ENCODE data around the gene LILRB4.
"Not testable (repeated sequence)": the region's sequence is repeated elsewhere in the genome, so short reads cannot be mapped to it uniquely, and the experiment has no call there.

The LILRB4 gene

DNA sequence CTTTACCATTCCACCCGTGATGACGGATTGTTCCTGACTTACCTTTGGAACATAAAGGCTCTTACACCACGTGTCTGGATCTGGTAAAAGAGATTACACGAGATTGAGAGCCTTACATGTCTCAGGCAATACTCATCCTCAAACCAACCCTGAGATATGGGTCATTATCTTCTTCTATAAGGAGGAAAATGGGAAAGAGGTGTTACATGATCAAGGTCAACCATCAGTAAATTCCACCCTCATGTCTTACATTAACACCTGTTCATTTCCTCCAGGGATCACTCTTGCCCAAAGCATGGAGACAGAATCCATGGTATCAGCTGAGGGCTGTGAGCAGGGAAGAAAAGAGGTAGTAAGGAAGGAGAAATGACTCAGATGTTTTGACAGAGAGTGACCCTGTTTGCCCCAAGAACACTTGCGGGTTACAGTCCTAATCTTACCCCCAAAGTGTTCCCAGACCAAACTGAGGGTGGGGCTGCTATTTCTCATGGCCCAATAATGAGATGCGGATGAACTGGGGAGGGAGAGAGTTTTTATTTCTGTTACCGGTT, 19.6 kb downstream of the LILRB4 start:
- no peaks in the 10 kb centered on the region for H3K4me1 ChIP-seq (ENCODE audit: control insufficient read depth in 5 of 5, insufficient read depth in 5 of 5, low read length in 5 of 5)
- H3K9me3 ChIP-seq (ENCODE audit: control insufficient read depth in 5 of 5, low read length in 5 of 5): peaks cover 0 to 5% (median 0%) of the 10 kb centered on the region in 5 donors
- H3K36me3 ChIP-seq (ENCODE audit: control insufficient read depth in 5 of 5, insufficient read depth in 5 of 5, low read length in 5 of 5): no peaks in the 10 kb centered on the region
- no peak overlapping the region for H3K27ac ChIP-seq (ENCODE audit: low read depth, low read length)
- peaks cover 0 to 11% (median 3%) of the 10 kb centered on the region in 5 donors for H3K27me3 ChIP-seq (ENCODE audit: control insufficient read depth in 5 of 5, insufficient read depth in 4 of 5, low read length in 5 of 5)
- no peak overlapping the region for H3K9ac ChIP-seq (ENCODE audit: low read length in 5 of 5)
- H3K4me3 ChIP-seq (ENCODE audit: low read depth in 1 of 5, low read length in 5 of 5): no peak overlapping the region

DNA sequence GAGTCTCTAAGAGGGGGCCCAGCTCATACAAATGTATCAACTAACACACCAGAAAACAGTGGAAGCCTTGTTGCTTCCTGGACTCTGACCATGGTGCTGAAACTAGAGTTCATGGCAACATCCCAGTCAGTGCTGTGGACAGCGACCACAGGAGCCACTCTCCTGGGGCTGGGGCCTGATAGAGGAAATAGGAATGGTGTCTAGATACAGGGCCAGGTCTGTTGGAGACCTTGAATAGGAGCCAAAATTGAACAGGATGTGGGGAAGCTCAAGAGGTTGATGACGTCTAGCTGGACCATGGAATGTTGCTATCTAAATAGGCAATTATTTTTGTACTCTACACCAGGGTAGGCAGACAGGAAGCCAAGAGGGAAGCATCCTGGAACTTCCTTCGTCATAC, 21.7 kb downstream of the LILRB4 start:
- H3K36me3 ChIP-seq (ENCODE audit: control insufficient read depth in 5 of 5, insufficient read depth in 5 of 5, low read length in 5 of 5): no peaks in the 10 kb centered on the region
- H3K4me3 ChIP-seq (ENCODE audit: low read depth in 1 of 5, low read length in 5 of 5): no peak overlapping the region
- H3K9me3 ChIP-seq (ENCODE audit: control insufficient read depth in 5 of 5, low read length in 5 of 5): peaks cover 0 to 5% (median 0%) of the 10 kb centered on the region in 5 donors
- H3K4me1 ChIP-seq (ENCODE audit: control insufficient read depth in 5 of 5, insufficient read depth in 5 of 5, low read length in 5 of 5): no peaks in the 10 kb centered on the region
- H3K27me3 ChIP-seq (ENCODE audit: control insufficient read depth in 5 of 5, insufficient read depth in 4 of 5, low read length in 5 of 5): peaks cover 0 to 7% (median 5%) of the 10 kb centered on the region in 5 donors
- no peak overlapping the region for H3K9ac ChIP-seq (ENCODE audit: low read length in 5 of 5)
- no peak overlapping the region for H3K27ac ChIP-seq (ENCODE audit: low read depth, low read length)

GRCh38 chr19:54691582-54692297, 29.0 kb downstream of the LILRB4 start:
- no peaks in the 10 kb centered on the region for H3K36me3 ChIP-seq (ENCODE audit: control insufficient read depth in 5 of 5, insufficient read depth in 5 of 5, low read length in 5 of 5)
- no peak overlapping the region for H3K9ac ChIP-seq (ENCODE audit: low read length in 5 of 5)
- H3K4me1 ChIP-seq (ENCODE audit: control insufficient read depth in 5 of 5, insufficient read depth in 5 of 5, low read length in 5 of 5): no peaks in the 10 kb centered on the region
- peaks cover 0 to 13% (median 6%) of the 10 kb centered on the region in 5 donors for H3K27me3 ChIP-seq (ENCODE audit: control insufficient read depth in 5 of 5, insufficient read depth in 4 of 5, low read length in 5 of 5)
- H3K9me3 ChIP-seq (ENCODE audit: control insufficient read depth in 5 of 5, low read length in 5 of 5): peaks cover 0 to 2% (median 0%) of the 10 kb centered on the region in 5 donors
- no peak overlapping the region for H3K27ac ChIP-seq (ENCODE audit: low read depth, low read length)
- no peak overlapping the region for H3K4me3 ChIP-seq (ENCODE audit: low read depth in 1 of 5, low read length in 5 of 5)

- H3K27ac ChIP-seq (ENCODE audit: low read depth, low read length): no peak overlapping the region
- no peak overlapping the region for H3K4me3 ChIP-seq (ENCODE audit: low read depth in 1 of 5, low read length in 5 of 5)
- no peaks in the 10 kb centered on the region for H3K36me3 ChIP-seq (ENCODE audit: control insufficient read depth in 5 of 5, insufficient read depth in 5 of 5, low read length in 5 of 5)
- peaks cover 0 to 2% (median 0%) of the 10 kb centered on the region in 5 donors for H3K9me3 ChIP-seq (ENCODE audit: control insufficient read depth in 5 of 5, low read length in 5 of 5)
- H3K9ac ChIP-seq (ENCODE audit: low read length in 5 of 5): no peak overlapping the region
- peaks cover 0 to 13% (median 4%) of the 10 kb centered on the region in 5 donors for H3K27me3 ChIP-seq (ENCODE audit: control insufficient read depth in 5 of 5, insufficient read depth in 4 of 5, low read length in 5 of 5)
- no peaks in the 10 kb centered on the region for H3K4me1 ChIP-seq (ENCODE audit: control insufficient read depth in 5 of 5, insufficient read depth in 5 of 5, low read length in 5 of 5)
Measured at GRCh38 chr19:54692298-54692615, 29.5 kb downstream of the LILRB4 start.

DNA sequence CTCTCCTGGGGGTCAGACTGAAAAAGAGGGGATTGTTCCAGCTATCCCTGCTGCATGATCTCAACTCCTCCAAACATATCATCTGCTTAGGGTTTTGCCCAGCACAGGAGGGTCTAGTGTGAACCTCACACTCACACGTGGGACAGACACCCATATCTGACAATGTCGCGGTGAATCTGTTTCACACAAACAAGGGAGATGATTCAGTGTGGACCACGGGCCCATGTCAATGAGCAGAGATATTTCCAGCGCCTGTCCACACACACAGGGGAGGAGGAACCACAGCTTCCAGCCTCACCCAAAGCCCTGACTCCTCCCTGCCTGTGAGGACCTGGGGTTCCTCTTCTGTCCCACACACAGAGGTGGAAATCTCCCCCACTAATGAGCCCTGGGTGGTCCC, 31.9 kb downstream of the LILRB4 start:
- Histone ChIP-seq H3K4me3 (ENCODE audit: low read depth in 1 of 5, low read length in 5 of 5) (no peak overlapping the region), H3K27me3 (ENCODE audit: control insufficient read depth in 5 of 5, insufficient read depth in 4 of 5, low read length in 5 of 5) (peaks cover 0 to 21% (median 4%) of the 10 kb centered on the region in 5 donors), H3K27ac (ENCODE audit: low read depth, low read length) (no peak overlapping the region), H3K36me3 (ENCODE audit: control insufficient read depth in 5 of 5, insufficient read depth in 5 of 5, low read length in 5 of 5) (no peaks in the 10 kb centered on the region), H3K9me3 (ENCODE audit: control insufficient read depth in 5 of 5, low read length in 5 of 5) (peaks cover 0 to 2% (median 0%) of the 10 kb centered on the region in 5 donors), H3K9ac (ENCODE audit: low read length in 5 of 5) (no peak overlapping the region), H3K4me1 (ENCODE audit: control insufficient read depth in 5 of 5, insufficient read depth in 5 of 5, low read length in 5 of 5) (no peaks in the 10 kb centered on the region)

DNA sequence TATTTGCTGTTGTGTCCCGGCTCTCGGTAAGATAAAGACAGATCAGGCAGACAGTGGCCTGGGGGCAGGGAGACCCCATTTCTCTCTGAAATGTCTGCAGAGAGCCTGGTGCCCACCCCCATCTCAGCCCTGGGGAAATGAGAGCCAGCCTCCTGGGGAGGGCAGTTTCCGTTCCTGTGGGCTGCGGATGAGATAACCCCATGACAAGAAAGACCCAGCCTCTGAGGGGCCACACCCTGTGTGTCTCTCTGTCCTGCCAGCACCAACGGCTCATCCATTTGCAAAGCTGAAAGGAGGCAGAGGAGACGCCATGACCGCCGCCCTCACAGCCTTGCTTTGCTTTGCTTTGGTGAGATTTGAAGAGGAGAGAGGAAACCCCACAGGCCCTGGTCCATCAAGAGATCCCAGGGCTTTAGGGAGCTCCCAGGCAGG, 33.3 kb downstream of the LILRB4 start:
- H3K4me1 ChIP-seq (ENCODE audit: control insufficient read depth in 5 of 5, insufficient read depth in 5 of 5, low read length in 5 of 5): no peaks in the 10 kb centered on the region
- no peak overlapping the region for H3K4me3 ChIP-seq (ENCODE audit: low read depth in 1 of 5, low read length in 5 of 5)
- peaks cover 0 to 2% (median 0%) of the 10 kb centered on the region in 5 donors for H3K9me3 ChIP-seq (ENCODE audit: control insufficient read depth in 5 of 5, low read length in 5 of 5)
- peaks cover 3 to 21% (median 5%) of the 10 kb centered on the region in 5 donors for H3K27me3 ChIP-seq (ENCODE audit: control insufficient read depth in 5 of 5, insufficient read depth in 4 of 5, low read length in 5 of 5)
- no peak overlapping the region for H3K27ac ChIP-seq (ENCODE audit: low read depth, low read length)
- H3K36me3 ChIP-seq (ENCODE audit: control insufficient read depth in 5 of 5, insufficient read depth in 5 of 5, low read length in 5 of 5): no peaks in the 10 kb centered on the region
- H3K9ac ChIP-seq (ENCODE audit: low read length in 5 of 5): no peak overlapping the region

GRCh38 chr19:54696766-54697165, 34.0 kb downstream of the LILRB4 start:
- H3K9ac ChIP-seq (ENCODE audit: low read length in 5 of 5): no peak overlapping the region
- H3K27ac ChIP-seq (ENCODE audit: low read depth, low read length): no peak overlapping the region
- H3K4me3 ChIP-seq (ENCODE audit: low read depth in 1 of 5, low read length in 5 of 5): no peak overlapping the region
- peaks cover 3 to 18% (median 5%) of the 10 kb centered on the region in 5 donors for H3K27me3 ChIP-seq (ENCODE audit: control insufficient read depth in 5 of 5, insufficient read depth in 4 of 5, low read length in 5 of 5)
- no peaks in the 10 kb centered on the region for H3K36me3 ChIP-seq (ENCODE audit: control insufficient read depth in 5 of 5, insufficient read depth in 5 of 5, low read length in 5 of 5)
- H3K9me3 ChIP-seq (ENCODE audit: control insufficient read depth in 5 of 5, low read length in 5 of 5): peaks cover 0 to 2% (median 0%) of the 10 kb centered on the region in 5 donors
- H3K4me1 ChIP-seq (ENCODE audit: control insufficient read depth in 5 of 5, insufficient read depth in 5 of 5, low read length in 5 of 5): no peaks in the 10 kb centered on the region

GRCh38 chr19:54697716-54698115, 34.9 kb downstream of the LILRB4 start:
- not testable (repeated sequence) for H3K4me1 ChIP-seq (ENCODE audit: control insufficient read depth in 5 of 5, insufficient read depth in 5 of 5, low read length in 5 of 5); H3K9ac ChIP-seq (ENCODE audit: low read length in 5 of 5); H3K9me3 ChIP-seq (ENCODE audit: control insufficient read depth in 5 of 5, low read length in 5 of 5); H3K4me3 ChIP-seq (ENCODE audit: low read depth in 1 of 5, low read length in 5 of 5); H3K27ac ChIP-seq (ENCODE audit: low read depth, low read length); H3K36me3 ChIP-seq (ENCODE audit: control insufficient read depth in 5 of 5, insufficient read depth in 5 of 5, low read length in 5 of 5)
- H3K27me3 ChIP-seq (ENCODE audit: control insufficient read depth in 5 of 5, insufficient read depth in 4 of 5, low read length in 5 of 5): peaks cover 3 to 12% (median 5%) of the 10 kb centered on the region in 5 donors

DNA sequence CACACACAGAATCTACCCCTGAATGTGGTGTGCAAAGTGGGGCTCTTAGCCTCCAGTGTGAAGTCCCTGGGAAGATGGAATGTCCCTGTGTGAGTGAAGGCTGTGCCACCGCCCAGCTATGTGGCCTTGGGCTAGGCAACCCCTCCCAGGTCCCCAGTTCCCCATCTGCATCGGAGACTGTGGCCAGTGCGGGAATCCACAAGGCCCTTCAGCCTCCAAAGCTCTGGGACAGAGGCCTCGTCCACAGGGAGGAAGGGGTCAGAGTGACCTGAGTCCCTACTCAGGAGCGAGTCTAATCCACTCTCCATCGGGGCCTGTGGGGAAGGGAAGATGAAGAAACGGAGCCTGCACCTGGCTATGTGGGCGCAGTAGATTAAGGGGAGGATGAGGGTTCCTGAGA, 42.1 kb downstream of the LILRB4 start:
- no peaks in the 10 kb centered on the region for H3K9me3 ChIP-seq (ENCODE audit: control insufficient read depth in 5 of 5, low read length in 5 of 5)
- H3K9ac ChIP-seq (ENCODE audit: low read length in 5 of 5): no peak overlapping the region
- H3K27me3 ChIP-seq (ENCODE audit: control insufficient read depth in 5 of 5, insufficient read depth in 4 of 5, low read length in 5 of 5): peaks cover 5 to 22% (median 17%) of the 10 kb centered on the region in 5 donors
- H3K4me1 ChIP-seq (ENCODE audit: control insufficient read depth in 5 of 5, insufficient read depth in 5 of 5, low read length in 5 of 5): no peaks in the 10 kb centered on the region
- H3K4me3 ChIP-seq (ENCODE audit: low read depth in 1 of 5, low read length in 5 of 5): no peak overlapping the region
- no peak overlapping the region for H3K27ac ChIP-seq (ENCODE audit: low read depth, low read length)
- H3K36me3 ChIP-seq (ENCODE audit: control insufficient read depth in 5 of 5, insufficient read depth in 5 of 5, low read length in 5 of 5): no peaks in the 10 kb centered on the region

DNA sequence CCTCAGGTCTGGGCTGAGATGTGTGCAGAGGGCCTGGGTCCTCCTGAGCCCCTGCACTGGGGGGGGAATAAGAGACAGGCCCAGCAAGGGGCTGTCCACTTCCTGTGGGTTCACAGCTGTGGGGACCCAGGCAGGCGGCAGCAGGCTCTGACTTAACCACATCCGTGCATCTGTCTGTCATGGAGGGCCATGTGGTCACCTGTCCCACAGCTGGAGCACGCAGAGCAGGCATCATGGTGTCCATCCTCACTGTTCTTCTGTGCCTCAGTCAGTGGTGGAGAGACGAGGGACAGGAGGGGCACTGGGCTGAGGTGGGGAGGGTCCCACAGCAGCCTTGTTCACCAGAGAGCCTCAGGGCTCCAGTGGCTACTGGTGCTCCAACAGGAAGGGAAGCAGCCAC, 45.2 kb downstream of the LILRB4 start:
- H3K4me3 ChIP-seq (ENCODE audit: low read depth in 1 of 5, low read length in 5 of 5): no peak overlapping the region
- no peaks in the 10 kb centered on the region for H3K4me1 ChIP-seq (ENCODE audit: control insufficient read depth in 5 of 5, insufficient read depth in 5 of 5, low read length in 5 of 5)
- no peaks in the 10 kb centered on the region for H3K36me3 ChIP-seq (ENCODE audit: control insufficient read depth in 5 of 5, insufficient read depth in 5 of 5, low read length in 5 of 5)
- peaks cover 5 to 21% (median 16%) of the 10 kb centered on the region in 5 donors for H3K27me3 ChIP-seq (ENCODE audit: control insufficient read depth in 5 of 5, insufficient read depth in 4 of 5, low read length in 5 of 5)
- no peak overlapping the region for H3K9ac ChIP-seq (ENCODE audit: low read length in 5 of 5)
- no peak overlapping the region for H3K27ac ChIP-seq (ENCODE audit: low read depth, low read length)
- no peaks in the 10 kb centered on the region for H3K9me3 ChIP-seq (ENCODE audit: control insufficient read depth in 5 of 5, low read length in 5 of 5)

All from subcutaneous abdominal adipose tissue (tissue), 5 donors.